ENCODE measurements around the gene SDC1. TPM values are rescaled to one million over a fixed set of nuclear protein-coding genes. Genes with fewer than 3 reads are reported as not detected.

The SDC1 gene
- total and polyA plus RNA-seq, 9 donors: 0.62 to 9.1 (median 3.8) TPM

DNA sequence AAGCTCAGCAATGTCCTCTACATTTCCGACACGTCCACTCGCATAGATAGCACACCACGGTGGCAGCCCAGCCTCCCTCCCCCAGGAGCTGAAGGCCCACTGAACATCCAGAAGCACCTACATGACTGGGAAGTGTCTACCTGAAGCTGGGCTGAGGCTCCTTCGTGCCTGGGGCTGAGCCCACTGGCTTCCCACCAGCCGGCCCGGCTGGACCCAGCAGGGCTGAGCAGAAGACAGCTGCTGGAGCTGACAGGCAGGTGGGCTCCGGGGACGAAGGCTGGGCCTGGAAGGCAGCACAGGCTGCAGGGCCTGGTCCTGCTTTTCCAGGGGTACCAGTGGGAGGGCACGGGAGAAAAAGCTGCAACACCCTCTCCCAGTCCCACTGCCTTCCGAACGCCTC is 13.5 kb downstream of the SDC1 start:
- TF ChIP-seq, protein P1, sequence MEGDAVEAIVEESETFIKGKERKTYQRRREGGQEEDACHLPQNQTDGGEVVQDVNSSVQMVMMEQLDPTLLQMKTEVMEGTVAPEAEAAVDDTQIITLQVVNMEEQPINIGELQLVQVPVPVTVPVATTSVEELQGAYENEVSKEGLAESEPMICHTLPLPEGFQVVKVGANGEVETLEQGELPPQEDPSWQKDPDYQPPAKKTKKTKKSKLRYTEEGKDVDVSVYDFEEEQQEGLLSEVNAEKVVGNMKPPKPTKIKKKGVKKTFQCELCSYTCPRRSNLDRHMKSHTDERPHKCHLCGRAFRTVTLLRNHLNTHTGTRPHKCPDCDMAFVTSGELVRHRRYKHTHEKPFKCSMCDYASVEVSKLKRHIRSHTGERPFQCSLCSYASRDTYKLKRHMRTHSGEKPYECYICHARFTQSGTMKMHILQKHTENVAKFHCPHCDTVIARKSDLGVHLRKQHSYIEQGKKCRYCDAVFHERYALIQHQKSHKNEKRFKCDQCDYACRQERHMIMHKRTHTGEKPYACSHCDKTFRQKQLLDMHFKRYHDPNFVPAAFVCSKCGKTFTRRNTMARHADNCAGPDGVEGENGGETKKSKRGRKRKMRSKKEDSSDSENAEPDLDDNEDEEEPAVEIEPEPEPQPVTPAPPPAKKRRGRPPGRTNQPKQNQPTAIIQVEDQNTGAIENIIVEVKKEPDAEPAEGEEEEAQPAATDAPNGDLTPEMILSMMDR (IDR thresholded peaks at IDR 0.05): no peak
- no peak for TF ChIP-seq POLR2A (IDR thresholded peaks at IDR 0.05)
- no peak for TF ChIP-seq EP300 (IDR thresholded peaks at IDR 0.05)
- 90 to 95% (median 92%) methylated on average over 12 of the region's 12 CpGs for WGBS, 3 donors
- H3K36me3 ChIP-seq: no peaks in the 10 kb centered on the region
- H3K27me3 ChIP-seq: no peaks in the 10 kb centered on the region
- no peaks in the 10 kb centered on the region for H3K9me3 ChIP-seq
- intact Hi-C loops (cut with DNase I): no loop called here
- DNase-seq: no peak
- H3K4me3 ChIP-seq: no peak overlapping the region
- peaks cover 11% of the 10 kb centered on the region for H3K4me1 ChIP-seq (ENCODE audit: insufficient read depth)
- peak overlapping the region in 1 of 2 donors; percentile 39 for H3K27ac ChIP-seq

DNA sequence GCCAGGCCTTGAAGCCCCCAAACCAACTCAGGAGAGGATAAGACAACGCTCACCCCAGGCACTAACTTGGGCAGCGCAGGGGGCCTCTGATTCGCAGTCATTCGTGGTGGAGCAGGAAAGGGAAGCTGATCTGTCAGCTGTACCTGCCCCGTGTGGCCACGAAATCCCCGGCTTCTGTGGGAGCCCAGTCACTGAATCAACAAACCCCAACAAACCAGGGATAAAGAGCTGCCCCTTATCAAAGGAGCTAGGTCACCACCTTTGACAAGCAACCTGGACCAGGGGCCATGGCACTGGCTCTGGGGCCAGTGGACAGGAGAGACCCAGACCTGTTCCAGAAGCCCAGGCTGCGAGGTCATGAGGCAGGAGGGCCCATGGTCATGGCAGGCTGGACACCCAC is 14.5 kb downstream of the SDC1 start:
- no peaks in the 10 kb centered on the region for H3K9me3 ChIP-seq
- no peak for DNase-seq
- peaks cover 11% of the 10 kb centered on the region for H3K4me1 ChIP-seq (ENCODE audit: insufficient read depth)
- H3K4me3 ChIP-seq: no peak overlapping the region
- 91 to 97% (median 95%) methylated on average over 8 of the region's 8 CpGs for WGBS, 3 donors
- no peaks in the 10 kb centered on the region for H3K27me3 ChIP-seq
- intact Hi-C loops (cut with DNase I): no loop called here
- H3K36me3 ChIP-seq: no peaks in the 10 kb centered on the region
- H3K27ac ChIP-seq: no peak overlapping the region
- TF ChIP-seq, protein P1 (IDR thresholded peaks at IDR 0.05): no peak
- no peak for TF ChIP-seq EP300 (IDR thresholded peaks at IDR 0.05)
- no peak for TF ChIP-seq POLR2A (IDR thresholded peaks at IDR 0.05)

DNA sequence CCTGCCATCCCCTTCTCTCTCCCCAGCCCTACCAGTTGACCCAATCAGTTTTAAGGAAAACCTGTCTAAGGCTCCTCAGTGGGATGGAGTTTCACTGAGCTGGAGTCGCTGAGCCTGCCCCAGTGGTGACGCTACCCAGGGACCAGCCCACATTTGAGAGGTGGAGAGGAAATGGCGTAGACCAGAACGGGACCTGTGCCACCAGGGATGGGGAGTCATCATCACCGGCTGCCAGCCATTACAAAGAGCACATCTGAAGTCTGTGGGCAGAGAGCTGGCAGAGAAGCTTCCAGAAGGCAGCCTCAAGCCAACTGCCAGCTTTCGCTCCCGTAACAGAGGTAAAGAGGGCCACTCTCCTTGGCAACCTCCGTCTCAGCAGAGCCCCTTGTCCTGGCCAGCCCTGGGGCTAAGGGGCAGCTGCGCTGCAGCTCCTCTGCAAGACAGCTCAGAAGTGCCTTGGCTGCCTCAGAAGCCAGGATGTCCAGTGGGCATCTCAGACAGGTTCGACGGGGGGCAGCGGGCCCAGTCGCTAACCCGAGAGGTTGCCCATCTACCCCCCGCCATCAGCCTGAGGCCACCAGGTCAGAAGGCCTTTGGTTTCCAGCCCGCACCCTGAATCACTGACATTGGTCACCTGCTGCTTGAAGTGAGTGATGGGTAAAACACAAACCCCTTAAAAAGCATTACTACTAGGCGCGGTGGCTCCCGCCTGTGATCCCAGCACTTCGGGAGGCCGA is 15.4 kb downstream of the SDC1 start:
- Histone ChIP-seq H3K36me3 (no peaks in the 10 kb centered on the region), H3K27me3 (no peaks in the 10 kb centered on the region), H3K4me3 (no peak overlapping the region), H3K4me1 (ENCODE audit: insufficient read depth) (peaks cover 11% of the 10 kb centered on the region), H3K27ac (no peak overlapping the region), H3K9me3 (no peaks in the 10 kb centered on the region)
- intact Hi-C loops (cut with DNase I): no loop called here
- TF ChIP-seq EP300 (IDR thresholded peaks at IDR 0.05): no peak
- TF ChIP-seq POLR2A (IDR thresholded peaks at IDR 0.05): no peak
- TF ChIP-seq, protein P1 (IDR thresholded peaks at IDR 0.05): no peak
- 91 to 97% (median 94%) methylated on average over 20 to 21 of the region's 21 CpGs for WGBS, 3 donors
- no peak for DNase-seq

DNA sequence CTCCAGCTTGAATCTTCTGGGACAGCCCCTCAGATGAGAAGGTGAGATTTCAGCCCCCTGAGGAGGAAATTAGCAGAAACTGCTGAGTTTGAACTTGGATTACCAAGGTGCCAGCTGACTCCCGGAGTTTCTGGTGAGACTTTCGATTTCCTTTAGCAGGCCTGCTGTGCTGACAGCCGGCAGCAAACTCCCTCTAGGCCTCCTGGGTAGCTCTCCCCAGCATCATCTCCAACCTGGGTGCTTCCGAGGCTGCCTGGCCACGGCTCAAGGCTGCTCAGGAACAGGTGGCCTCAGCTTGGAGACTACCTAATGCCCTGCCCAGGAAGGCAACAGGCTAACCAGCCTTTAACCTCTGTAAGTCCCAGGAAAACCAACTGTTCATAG is 16.5 kb downstream of the SDC1 start:
- peaks cover 9% of the 10 kb centered on the region for H3K4me1 ChIP-seq (ENCODE audit: insufficient read depth)
- intact Hi-C loops (cut with DNase I): no loop called here
- no peak for DNase-seq
- no peaks in the 10 kb centered on the region for H3K36me3 ChIP-seq
- 46 to 63% (median 51%) methylated on average over 5 of the region's 5 CpGs for WGBS, 3 donors
- H3K9me3 ChIP-seq: no peaks in the 10 kb centered on the region
- no peak overlapping the region for H3K4me3 ChIP-seq
- no peak for TF ChIP-seq EP300 (IDR thresholded peaks at IDR 0.05)
- TF ChIP-seq, protein P1 (IDR thresholded peaks at IDR 0.05): no peak
- TF ChIP-seq POLR2A (IDR thresholded peaks at IDR 0.05): no peak
- no peak overlapping the region for H3K27ac ChIP-seq
- no peaks in the 10 kb centered on the region for H3K27me3 ChIP-seq

All from ovary (tissue), 9 donors.